NCI-H128 (cell line): Measurements from ENCODE around the gene PAX8.

Source experiments
- DNase-seq: peaks from one replicate; lab custom pipeline; 2025; ENCODE audit not compliant: unreplicated experiment; lab: John Stamatoyannopoulos, UW

Gene PAX8

DNA sequence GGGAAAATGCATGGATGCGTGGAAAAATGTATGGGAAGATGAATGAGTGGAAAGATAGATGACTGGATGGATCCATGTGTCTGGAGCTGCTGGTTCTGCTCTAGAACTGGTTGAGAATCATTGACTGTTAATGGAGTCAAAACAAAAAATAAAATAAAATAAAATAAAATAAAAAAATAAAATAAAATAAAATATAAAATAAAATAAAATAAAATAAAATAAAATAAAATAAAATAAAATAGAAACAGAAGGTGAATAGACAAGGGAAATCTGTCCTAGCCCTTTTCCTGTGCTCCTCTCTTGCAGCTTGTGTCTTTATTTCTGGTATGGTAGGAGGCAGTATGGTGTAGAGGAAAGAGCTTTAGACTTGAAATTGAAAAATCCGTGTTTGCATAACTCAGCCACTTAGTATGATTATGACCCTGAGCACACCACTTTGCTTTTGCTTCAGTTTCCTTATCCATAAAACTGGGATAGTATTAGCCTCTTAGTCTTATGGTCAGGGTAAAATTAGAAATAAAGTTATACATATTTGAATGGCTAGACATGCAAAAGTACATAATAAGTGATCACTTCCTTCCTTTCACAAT, 54.0 kb downstream of the PAX8 start:
- no peak for DNase-seq

DNA sequence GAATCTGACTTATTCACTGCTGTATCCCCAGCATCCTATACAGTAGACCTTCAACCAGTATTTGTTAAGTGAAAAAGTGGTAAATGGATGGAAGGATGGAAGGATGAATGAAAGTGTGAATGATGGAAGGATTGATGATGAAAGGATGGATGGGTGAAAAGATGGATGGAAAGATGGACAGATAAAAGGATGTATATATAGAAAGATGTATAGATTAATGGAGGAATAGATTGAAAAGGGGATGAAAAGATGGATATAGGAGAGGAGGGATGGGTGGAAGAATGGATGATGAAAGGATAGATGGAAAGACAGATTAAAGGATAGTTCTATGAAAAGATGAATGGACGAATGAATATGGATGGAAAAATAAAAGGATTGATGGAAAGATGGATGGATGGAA, 54.9 kb downstream of the PAX8 start:
- DNase-seq: no peak

DNA sequence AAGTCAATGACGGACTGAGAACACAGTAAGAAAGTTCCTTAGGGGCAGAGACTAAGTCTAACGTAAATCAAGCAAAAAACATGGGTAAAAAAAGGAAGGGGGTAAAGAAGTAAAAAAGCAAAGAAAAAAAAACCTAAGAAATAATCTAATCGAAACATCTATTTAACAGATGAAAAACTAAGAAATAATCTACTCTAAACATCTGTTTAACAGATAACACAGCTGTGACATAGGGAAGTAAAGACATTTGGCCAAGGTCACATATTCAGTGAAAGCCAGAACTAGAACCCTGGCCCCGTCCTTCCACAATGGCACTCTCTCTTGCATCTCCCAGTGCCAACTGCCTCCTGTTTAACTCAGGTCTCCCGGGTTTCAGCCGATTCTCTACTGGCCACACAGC, 56.9 kb downstream of the PAX8 start:
- no peak for DNase-seq

DNA sequence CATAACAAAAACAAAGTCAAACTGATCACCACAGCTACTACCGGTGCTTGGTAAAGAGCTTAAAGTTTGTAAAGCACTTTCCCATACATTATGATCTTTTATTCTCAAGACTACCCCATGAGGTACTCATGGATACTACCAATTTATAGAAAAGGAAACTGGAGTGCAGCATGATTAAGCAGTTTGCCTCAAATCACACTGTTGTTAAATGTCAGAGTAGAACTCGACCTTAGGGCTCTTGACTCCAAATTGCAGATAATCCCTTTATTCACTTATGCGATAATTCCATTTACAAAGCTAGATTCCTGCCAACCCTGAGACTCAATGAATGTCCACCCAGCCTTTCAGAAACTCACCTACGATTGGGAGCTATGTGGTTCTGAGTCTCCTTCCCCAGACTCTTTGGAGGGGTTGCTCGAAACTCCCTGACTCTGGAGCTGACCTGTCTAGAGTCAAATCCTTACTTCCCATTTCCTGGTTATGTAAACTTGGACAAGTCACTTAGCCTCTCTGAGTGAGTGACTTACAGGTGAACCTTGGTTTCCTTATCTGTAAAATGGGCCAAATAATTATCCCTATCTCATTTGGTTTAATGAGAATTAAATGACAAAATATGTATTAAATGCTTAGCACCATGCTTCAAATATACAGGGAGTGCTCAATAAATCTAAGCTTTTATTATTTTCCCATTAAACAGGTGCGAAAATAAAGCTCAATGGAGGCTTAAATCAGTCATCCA, 57.6 kb downstream of the PAX8 start:
- no peak for DNase-seq

DNA sequence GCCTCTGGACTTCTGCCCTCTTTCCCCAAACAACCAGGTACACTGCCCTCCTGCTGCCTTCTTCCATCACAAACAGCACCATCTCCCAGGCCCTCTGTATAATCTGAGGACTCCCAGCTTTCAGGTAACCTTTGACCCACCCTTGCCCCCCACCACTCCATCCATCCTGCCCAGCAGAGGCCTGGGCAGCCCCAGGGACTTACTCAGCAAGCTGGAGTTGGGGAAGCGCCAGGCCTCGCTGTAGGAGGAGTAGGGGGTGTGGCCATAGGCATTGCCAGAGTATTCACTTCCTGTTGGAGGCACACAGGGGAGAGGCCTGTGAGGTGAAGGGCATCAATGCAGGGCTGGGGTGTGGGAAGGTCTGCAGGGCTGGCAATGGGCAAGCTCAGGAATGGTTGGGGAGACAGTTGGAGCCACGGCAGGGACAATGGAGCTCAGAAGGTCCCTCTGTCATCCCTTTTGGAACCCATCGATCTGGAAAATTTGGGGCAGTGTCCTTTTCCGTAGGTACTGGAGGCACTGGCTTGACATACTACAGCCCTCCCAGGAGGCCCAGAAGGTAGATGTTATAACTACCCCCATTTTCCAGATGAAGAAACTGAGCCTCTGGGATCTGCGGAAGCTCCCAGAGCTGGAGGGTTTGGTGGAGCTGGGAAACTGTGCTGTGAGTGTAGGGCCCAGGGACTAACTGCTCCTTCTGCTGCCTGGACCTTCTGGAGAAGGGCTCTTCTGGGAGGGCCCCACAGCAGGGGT, 58.7 kb downstream of the PAX8 start:
- no peak for DNase-seq

DNA sequence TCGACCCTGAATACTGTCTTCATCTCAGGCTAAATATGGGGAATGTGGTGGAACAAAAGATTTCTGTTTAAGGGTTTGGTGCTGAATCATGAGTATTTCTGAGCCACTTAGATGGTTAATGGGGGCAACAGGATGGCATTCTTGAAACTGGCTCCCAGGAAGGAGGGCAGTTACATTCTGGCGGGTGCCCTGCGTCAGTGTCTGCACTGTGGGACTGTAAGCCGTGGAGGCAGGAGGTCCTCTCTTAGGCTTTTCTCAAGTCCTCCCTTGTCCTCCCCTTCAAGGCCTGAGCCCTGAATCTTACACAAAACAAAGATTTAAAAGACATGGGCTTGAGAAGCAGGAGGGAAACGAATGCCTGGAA, 59.2 kb downstream of the PAX8 start:
- DNase-seq: no peak

DNA sequence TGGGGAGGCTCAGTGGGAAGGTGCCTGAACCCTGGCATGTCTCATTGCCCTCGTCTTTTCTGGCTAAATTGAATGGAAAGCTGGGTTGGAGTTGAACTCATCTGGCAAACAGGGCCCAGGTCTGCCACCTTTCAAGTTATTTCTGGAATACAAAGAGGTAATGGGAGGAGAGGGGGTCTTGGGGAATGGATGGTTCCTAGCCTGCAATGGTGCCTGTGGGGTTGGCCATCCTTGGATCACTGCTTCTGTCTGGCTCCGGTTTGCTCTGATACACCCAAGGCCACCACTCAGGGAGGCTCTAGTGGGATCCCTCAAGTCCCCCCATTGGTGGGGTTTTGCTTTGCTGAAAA, 59.7 kb downstream of the PAX8 start:
- DNase-seq: no peak

DNA sequence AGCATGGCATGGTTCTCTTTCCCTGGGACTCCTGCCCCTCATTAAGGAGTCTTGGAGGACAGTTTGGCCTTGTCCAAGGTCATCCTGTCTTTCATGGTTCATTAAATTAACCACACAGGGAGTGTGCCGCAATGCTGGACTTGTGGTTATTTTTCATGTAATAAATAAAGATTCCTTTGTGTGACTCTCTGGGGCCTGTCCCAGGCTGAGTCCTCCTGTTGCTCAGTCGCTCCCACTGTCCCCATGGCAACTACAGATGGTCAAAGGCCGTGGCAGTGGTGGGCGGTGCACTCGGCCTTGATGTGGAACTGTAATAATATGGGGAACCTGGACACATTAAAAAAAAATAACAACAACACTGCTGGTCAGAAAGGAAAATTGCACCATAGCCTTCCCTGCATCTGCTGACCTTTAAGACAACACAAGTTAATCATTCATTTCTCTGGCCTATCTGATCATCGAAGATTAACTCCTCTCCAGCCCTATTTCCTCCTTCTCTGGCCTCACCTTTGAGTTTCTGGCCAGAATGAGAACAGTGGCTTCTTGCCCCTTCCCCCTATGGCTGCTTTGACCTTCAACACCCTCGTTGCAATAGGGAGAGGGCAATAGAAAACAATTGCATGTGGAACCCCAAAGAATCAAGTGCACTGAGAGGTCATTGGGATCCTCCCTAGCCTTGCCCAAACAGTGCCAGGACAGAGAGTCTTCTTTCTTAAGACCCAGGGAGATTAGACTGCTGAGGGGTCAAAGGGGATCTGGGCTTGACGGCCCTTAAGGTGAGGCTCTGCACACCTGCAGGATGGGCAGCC, 60.2 kb downstream of the PAX8 start:
- no peak for DNase-seq

DNA sequence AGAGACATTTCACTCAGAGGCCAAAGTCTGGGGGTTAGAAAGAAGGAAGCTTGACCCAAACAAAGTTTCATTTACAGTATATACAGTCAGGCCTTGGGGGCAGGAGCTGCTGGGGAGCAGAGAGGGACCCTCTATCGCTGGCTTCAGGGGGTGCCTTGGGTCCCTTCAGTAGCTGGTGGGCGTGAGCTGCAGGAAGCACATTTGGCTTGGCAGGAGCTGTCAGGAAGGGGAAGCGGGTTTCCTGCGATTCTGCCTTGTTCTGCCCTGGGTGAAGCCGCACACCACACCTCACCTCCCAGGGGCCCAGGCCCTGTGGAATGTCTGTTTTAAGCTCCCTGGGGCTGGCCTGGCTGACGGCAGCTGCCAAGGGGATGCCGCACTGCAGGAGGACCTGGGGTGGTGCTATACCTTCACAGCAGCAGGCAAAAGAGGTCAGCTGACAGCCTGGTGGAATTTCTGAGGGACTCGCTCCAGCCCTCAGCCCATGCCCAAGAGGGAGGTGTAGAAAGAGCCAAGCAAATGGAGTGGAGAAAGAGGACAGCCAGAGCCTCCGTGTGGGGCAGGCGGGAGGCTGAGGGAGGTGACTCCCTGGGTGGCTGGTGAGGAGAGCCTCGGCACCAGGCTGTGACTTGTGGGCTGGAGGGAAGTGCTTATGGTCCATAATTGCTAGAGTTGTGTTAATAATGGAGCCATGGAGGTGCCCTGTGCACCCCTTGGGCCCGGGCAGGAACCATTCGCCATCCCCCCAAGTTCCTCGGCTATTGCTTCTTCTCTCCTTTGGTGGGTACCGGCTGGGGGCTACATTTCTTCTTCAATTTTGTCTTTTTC, 61.1 kb downstream of the PAX8 start:
- no peak for DNase-seq

DNA sequence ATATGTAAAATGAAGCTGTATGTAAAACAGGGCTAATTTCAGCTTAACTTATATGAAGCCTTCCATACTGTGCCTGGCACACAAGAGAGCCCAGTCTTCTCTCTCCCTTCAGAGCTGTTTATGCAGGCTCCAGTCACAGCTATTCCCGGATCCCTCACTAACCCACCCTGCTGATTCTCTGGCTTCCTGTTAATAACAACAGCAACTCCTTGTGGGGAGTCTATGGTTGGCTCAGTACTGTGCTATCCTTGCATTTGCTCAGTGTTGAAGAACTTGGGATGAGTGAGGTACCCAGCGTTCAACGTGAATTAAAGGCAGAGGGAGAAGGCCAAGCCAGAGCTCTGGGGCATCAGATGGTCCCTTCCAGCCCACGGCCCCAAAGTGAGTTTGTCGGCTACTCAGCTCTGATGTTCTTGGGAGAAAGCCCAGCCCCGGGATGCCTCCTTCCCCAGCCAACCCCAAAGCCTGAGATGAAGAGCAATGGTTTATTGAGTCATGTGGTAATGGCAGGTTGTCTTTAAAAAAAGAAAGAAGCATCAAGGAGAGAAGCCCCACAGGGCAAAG, 61.7 kb downstream of the PAX8 start:
- no peak for DNase-seq

DNA sequence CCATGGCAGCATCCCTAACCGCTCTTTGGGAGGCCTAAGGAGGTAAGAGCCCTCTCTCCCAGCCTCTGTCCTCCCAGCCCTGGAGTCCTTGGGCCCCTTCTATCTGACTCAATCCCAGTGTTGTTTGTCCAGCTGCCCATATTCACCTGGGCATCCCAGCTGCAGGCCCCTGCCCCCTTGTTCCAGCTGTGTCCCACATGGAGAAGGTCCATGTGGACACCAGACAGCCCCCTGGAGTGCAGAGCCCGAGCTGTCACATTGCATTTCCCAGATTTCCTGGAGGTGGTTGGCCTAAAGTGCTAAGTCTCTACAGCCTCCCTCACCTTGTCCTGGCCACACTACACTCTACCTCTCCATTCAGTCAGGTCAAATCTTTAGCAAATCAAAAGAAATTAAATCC, 62.4 kb downstream of the PAX8 start:
- no peak for DNase-seq

DNA sequence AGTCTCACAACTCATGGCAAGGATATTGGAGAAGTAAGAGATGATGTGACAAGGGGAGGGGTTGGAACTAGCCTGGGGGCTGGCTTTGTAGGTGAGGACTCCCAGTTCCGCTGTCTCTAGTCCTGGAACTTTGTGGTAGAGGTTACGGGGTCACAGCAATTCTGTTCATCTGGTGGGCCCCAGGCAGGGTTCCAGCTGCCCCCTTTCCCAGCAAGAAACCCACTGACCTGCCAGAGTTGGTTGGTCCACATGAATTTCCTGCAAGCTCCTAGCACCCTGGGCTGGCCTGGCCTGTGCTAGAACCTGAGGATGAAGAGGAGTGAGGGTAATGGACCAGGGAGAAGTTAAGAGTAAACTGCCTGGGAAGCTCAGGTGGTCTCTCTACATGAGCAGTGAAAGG, 63.7 kb downstream of the PAX8 start:
- no peak for DNase-seq

DNA sequence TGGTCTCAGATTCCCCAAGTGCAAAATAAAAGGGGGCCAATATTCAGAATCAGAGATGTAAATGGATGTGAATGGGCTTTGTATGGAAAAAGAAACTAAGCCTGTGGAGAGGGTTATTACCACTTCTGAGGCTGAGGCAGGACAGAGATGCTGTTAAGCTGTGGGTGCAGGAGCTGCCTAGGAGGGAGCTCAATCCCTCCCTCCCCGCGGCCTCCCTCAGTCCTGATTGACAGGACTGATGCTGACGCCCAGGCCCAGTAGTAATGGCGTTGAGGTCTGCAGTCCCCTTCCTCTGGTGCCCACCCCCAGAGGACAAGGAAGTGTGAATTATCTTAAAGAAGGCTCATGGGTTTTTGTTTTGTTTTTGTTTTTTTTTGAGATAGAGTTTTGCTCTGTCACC, 64.6 kb downstream of the PAX8 start:
- DNase-seq: no peak

DNA sequence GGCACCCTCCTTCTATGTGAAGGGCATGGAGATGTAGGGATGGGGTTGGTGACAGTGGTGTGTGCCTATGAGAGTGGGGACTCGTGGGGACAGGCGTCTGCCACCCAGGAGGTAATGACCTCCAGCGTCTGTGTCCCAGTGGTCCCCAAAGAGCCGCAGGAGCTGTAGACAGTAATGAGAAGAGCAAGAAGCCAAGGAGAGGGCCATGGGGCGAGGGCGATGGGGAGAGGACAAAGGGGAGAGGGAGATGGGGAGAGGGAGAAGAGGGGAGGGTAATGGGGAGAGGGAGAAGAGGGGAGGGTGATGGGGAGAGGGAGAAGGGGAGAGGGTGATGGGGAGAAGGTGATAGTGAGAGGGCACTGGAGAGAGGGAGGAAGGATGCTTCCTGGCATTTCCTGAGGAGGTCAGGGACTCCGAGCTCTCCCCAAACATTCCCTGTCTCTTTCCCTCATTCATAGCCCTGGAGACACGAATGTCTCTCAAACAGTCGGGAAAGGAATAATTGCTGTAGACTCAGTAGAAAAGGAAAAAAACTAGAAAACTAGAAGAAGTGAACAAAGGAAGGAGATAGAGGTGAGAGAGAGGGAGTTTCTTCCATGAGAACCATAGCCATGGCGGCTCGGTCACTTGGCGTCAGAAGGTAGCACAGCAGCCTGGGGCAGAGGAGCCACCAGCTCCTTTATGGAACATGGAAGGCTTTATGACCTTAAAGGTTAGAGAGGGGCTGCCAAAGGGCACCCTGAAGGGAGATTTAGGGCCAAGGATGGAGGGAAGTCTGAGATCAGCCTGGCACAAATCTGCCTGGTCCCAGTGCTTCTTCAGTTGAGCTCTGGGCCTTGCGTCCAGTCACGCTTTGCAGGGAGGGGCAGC, 65.4 kb downstream of the PAX8 start:
- no peak for DNase-seq

DNA sequence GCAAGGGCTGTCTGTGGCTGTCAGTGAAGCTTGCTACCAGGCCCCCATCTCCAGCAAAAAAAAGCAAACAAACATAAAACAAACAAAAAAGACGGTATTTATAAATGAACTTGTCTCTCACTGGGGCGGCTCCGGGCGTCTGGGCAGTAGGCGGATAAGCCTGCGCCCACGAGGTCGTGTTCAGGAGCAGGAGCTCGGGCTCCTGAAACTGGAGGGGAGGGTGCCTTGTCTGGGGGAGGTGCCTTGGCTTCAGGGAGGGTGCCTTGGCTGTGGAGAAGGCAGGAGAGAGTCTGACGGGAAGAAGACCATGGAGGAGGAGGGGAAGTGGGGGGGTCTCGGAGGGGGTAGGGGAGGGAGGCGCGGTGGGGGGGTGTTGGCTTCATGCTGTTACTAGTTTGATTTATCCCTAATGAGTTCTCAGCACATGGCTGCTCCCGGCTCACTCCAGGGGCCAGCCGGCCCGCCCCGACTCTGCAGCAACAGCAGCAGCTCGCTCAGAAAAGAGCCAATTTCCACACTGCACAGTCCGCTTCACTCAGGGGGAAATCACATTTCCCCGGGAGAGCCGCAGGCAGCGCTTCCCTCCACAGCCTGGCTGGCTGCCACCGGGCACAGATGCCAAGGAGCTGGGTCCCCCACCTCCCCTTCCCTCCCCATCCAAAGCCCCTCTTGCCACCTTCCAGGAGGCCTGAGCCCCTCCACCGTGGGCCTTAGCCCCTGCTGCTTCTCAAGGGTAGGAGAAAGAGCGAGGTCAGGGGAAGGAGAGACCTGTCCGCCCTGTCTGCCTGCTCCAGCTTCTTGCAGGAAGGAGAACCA, 66.3 kb downstream of the PAX8 start:
- DNase-seq: no peak

DNA sequence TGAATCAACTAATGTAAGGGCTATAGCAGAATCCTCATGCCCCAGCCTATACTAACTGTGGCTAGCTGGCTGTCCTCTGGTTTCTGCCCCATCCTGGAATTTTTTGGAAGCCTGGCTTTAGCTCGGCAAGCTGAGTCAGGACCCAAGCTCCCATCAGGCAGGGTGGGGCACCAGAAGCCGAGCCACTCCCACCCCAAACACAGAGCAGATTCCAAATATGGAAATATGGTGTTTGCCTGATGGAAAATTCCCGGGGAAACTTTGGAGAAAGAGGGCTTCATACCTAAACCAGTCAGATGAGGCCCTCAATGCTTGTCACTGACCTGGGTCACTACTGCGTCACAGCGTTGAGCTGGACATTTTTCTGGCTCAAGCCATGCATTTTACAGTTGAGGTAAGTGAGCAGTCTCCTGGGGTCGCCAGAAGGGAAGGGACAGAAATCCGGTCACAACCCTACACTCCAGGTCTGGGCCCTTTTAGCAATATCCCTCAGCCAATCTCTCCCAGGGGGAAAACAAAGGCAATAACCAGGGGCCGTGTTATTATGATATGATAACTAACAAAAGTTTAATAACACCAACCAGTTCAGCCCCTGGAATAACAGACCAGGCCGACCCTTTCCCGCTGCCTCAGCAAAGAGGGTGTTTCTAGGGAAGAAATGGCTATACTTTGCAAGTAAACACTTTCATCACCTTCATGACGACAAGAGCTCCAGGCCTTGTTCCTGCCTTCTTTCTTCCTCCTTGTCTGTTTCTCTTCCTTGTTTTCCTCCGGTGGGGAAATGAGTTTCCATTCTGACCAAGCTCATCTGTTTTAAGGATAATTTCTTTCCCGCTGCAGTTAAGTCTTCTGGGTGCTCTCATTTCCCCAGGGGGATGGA, 67.3 kb downstream of the PAX8 start:
- no peak for DNase-seq

DNA sequence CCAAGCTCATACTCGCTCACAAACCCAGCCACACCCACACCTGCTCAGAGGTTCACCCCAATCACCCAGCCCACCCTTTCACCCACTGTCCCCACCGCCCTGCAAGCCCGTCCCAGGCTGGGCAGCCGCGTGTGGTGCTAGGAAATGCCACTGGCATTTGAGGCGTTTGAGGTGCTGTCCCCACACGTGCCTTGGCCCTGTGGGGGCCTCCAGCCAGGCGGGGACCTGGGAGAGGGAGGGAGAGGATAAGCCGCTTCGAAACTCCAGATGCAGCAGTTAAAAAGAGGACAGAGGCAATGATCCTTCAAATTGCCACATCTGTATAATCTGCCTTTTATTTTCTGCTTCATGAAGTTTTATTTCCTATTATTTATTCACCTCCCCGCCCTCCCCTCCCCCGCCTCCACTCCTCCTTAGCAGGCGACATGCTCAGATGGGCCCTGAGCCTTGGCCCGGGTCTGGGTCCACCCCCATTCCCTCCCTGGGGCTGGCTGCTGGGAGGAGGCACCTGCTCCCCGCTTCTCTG, 69.0 kb downstream of the PAX8 start:
- no peak for DNase-seq
